Measurements from ENCODE around the gene PEDS1.

PEDS1 gene

GRCh38 chr20:50133041-50133440, 20.5 kb downstream of the PEDS1 start:
- H3K4me3 ChIP-seq (replicated peaks; ENCODE audit: insufficient read depth, low read length): no peak overlapping the region
- TF ChIP-seq POLR2AphosphoS5 (IDR thresholded peaks at IDR 0.05; ENCODE audit: low read depth) (no peak), GABPA (IDR thresholded peaks at IDR 0.05; ENCODE audit: low read depth) (no peak), SPI1 (IDR thresholded peaks at IDR 0.05; ENCODE audit: borderline replicate concordance, low read depth) (no peak), REST (IDR thresholded peaks at IDR 0.05; ENCODE audit: insufficient replicate concordance, low read depth) (no peak), CTCF (IDR thresholded peaks at IDR 0.05; ENCODE audit: insufficient read depth, low read length) (no peak)
- DNase-seq (ENCODE audit: low read depth in 1 of 2, low spot score in 1 of 2): no peak
- no peak overlapping the region for H3K27ac ChIP-seq (replicated peaks)
- no peaks in the 10 kb centered on the region for H3K27me3 ChIP-seq (ENCODE audit: insufficient read depth, poor library complexity, severe bottlenecking)

- DNase-seq (ENCODE audit: low read depth in 1 of 2, low spot score in 1 of 2): no peak
- TF ChIP-seq GABPA (IDR thresholded peaks at IDR 0.05; ENCODE audit: low read depth): no peak
- no peak for TF ChIP-seq POLR2AphosphoS5 (IDR thresholded peaks at IDR 0.05; ENCODE audit: low read depth)
- no peak for TF ChIP-seq CTCF (IDR thresholded peaks at IDR 0.05; ENCODE audit: insufficient read depth, low read length)
- TF ChIP-seq SPI1 (IDR thresholded peaks at IDR 0.05; ENCODE audit: borderline replicate concordance, low read depth): no peak
- Histone ChIP-seq H3K4me3 (replicated peaks; ENCODE audit: insufficient read depth, low read length) (no peak overlapping the region), H3K27me3 (ENCODE audit: insufficient read depth, poor library complexity, severe bottlenecking) (no peaks in the 10 kb centered on the region), H3K27ac (replicated peaks) (no peak overlapping the region)
Measured at GRCh38 chr20:50130995-50131394, 22.5 kb downstream of the PEDS1 start.

GRCh38 chr20:50130356-50130723, 23.2 kb downstream of the PEDS1 start:
- Histone ChIP-seq H3K27me3 (ENCODE audit: insufficient read depth, poor library complexity, severe bottlenecking) (no peaks in the 10 kb centered on the region), H3K27ac (replicated peaks) (no peak overlapping the region), H3K4me3 (replicated peaks; ENCODE audit: insufficient read depth, low read length) (no peak overlapping the region)
- DNase-seq (ENCODE audit: low read depth in 1 of 2, low spot score in 1 of 2): no peak
- TF ChIP-seq REST (IDR thresholded peaks at IDR 0.05; ENCODE audit: insufficient replicate concordance, low read depth): no peak
- TF ChIP-seq POLR2AphosphoS5 (IDR thresholded peaks at IDR 0.05; ENCODE audit: low read depth): no peak
- no peak for TF ChIP-seq GABPA (IDR thresholded peaks at IDR 0.05; ENCODE audit: low read depth)
- no peak for TF ChIP-seq CTCF (IDR thresholded peaks at IDR 0.05; ENCODE audit: insufficient read depth, low read length)
- TF ChIP-seq SPI1 (IDR thresholded peaks at IDR 0.05; ENCODE audit: borderline replicate concordance, low read depth): no peak

- no peak overlapping the region for H3K27ac ChIP-seq (replicated peaks)
- no peak for DNase-seq (ENCODE audit: low read depth in 1 of 2, low spot score in 1 of 2)
- H3K27me3 ChIP-seq (ENCODE audit: insufficient read depth, poor library complexity, severe bottlenecking): no peaks in the 10 kb centered on the region
- no peak for TF ChIP-seq SPI1 (IDR thresholded peaks at IDR 0.05; ENCODE audit: borderline replicate concordance, low read depth)
- TF ChIP-seq REST (IDR thresholded peaks at IDR 0.05; ENCODE audit: insufficient replicate concordance, low read depth): no peak
- TF ChIP-seq GABPA (IDR thresholded peaks at IDR 0.05; ENCODE audit: low read depth): no peak
- TF ChIP-seq POLR2AphosphoS5 (IDR thresholded peaks at IDR 0.05; ENCODE audit: low read depth): no peak; the same call in 1 of the 2 replicates
- TF ChIP-seq CTCF (IDR thresholded peaks at IDR 0.05; ENCODE audit: insufficient read depth, low read length): no peak
- no peak overlapping the region for H3K4me3 ChIP-seq (replicated peaks; ENCODE audit: insufficient read depth, low read length)
Measured at GRCh38 chr20:50129662-50130355, 23.7 kb downstream of the PEDS1 start.

Data from HL-60 (cell line).